ENCODE results near the gene CDC42.

GRCh38 chr1:22137004-22137720 is 84.7 kb downstream of the CDC42 start:
- TF ChIP-seq CTCF (IDR thresholded peaks at IDR 0.05; ENCODE audit: insufficient read depth, low read depth, low read length) (no peak), EZH2 (IDR thresholded peaks at IDR 0.05; ENCODE audit: insufficient read depth, low read length) (no peak)

Measured in astrocyte (in vitro differentiated cells and primary cell).